NCI-H187 (cell line): ENCODE measurements around the gene ARHGAP9.

Experiments
- DNase-seq, 2 experiments: peaks; one replicate each; lab custom pipeline; 2025; lab: John Stamatoyannopoulos, UW

ARHGAP9 gene

DNA sequence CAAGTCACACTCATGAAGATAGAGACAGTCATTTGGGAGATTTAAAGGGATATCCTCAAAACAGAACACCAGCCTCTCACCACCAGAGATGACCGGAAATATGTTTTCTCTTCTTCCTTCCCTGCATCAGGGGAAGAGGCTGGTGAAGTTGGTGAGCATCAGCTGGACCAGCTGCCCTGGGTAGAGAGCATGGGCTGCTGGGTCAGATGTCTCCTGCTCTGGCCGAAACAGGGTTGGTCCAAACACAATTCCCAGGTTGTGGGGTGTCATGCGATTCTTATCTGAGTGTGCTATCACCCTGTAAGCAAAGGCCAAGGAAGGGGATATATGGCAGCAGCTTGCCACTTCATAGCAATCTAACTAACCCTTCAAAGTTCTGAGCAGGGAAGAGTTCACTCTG, 7.3 kb downstream of the ARHGAP9 start:
- no peak for DNase-seq

DNA sequence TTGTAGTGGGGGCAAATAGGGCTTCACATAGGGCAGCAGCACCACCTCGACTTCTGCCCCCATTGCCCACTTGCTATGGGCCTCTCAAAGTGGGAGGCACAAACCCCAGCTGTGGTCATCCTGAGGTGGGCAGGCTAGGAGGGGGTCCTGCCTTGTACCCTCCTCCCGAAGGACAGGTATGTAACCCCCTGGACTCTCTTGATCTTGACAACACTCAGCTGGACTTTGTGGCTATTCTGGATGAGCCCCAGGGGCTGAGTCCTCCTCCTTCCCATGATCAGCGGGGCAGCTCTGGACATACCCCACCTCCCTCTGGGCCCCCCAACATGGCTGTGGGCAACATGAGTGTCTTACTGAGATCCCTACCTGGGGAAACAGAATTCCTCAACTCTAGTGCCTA, 8.0 kb downstream of the ARHGAP9 start:
- DNase-seq: no peak

DNA sequence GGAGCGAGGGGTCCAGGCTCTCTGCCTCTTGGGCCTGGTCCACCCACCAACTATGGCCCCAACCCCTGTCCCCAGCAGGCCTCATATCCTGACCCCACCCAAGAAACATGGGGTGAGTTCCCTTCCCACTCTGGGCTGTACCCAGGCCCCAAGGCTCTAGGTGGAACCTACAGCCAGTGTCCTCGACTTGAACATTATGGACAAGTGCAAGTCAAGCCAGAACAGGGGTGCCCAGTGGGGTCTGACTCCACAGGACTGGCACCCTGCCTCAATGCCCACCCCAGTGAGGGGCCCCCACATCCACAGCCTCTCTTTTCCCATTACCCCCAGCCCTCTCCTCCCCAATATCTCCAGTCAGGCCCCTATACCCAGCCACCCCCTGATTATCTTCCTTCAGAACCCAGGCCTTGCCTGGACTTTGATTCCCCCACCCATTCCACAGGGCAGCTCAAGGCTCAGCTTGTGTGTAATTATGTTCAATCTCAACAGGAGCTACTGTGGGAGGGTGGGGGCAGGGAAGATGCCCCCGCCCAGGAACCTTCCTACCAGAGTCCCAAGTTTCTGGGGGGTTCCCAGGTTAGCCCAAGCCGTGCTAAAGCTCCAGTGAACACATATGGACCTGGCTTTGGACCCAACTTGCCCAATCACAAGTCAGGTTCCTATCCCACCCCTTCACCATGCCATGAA, 8.6 kb downstream of the ARHGAP9 start:
- no peak for DNase-seq

DNA sequence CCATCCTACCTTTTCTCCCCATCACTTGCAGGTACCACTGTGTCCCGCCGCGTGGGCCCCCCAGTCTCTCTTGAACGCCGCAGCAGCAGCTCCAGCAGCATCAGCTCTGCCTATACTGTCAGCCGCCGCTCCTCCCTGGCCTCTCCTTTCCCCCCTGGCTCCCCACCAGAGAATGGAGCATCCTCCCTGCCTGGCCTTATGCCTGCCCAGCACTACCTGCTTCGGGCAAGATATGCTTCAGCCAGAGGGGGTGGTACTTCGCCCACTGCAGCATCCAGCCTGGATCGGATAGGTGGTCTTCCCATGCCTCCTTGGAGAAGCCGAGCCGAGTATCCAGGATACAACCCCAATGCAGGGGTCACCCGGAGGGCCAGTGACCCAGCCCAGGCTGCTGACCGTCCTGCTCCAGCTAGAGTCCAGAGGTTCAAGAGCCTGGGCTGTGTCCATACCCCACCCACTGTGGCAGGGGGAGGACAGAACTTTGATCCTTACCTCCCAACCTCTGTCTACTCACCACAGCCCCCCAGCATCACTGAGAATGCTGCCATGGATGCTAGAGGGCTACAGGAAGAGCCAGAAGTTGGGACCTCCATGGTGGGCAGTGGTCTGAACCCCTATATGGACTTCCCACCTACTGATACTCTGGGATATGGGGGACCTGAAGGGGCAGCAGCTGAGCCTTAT, 9.2 kb downstream of the ARHGAP9 start:
- DNase-seq: no peak

DNA sequence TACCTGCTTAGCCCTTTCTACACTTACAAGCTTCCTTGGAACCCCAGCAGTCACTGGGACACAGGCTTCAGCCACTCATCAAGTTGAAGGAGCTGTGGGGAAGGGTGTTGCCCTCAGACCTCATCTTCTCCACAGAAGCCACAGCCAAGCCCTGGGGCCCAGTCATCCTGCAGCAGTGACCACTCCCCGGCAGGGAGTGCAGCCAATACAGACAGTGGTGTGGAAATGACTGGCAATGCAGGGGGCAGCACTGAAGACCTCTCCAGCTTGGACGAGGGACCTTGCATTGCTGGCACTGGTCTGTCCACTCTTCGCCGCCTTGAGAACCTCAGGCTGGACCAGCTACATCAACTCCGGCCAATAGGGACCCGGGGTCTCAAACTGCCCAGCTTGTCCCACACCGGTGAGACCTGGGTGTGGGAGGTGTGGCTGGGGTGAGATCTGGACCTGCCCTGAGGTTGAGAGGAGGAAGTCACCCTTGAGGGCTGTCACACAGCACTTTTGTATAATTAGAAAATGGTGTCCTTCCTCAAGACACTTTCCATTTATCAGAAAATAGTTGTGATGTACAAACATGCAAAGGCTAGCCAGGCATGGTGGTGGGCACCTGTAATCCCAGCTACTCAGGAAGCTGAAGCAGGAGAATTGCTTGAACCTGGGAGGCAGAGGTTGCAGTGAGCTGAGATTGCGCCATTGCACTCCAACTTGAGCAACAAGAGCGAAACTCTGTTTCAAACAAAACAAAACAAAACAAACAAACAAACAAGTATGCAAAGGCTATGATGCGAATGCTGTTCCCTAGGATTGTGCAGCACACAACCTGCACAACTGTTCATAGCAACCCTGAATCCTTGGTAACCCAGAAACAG, 10.1 kb downstream of the ARHGAP9 start:
- DNase-seq: no peak

DNA sequence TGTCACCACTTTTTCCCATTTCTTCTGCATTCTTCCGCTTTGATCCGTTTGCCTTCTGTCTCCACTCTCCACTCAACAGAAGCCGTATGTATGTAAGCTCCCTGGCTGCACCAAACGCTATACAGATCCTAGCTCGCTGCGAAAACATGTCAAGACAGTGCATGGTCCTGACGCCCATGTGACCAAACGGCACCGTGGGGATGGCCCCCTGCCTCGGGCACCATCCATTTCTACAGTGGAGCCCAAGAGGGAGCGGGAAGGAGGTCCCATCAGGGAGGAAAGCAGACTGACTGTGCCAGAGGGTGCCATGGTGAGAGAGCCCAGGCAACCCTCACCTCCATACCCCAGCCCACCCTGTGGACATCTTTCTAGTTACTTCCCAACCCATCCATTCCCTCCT, 11.8 kb downstream of the ARHGAP9 start:
- no peak for DNase-seq

DNA sequence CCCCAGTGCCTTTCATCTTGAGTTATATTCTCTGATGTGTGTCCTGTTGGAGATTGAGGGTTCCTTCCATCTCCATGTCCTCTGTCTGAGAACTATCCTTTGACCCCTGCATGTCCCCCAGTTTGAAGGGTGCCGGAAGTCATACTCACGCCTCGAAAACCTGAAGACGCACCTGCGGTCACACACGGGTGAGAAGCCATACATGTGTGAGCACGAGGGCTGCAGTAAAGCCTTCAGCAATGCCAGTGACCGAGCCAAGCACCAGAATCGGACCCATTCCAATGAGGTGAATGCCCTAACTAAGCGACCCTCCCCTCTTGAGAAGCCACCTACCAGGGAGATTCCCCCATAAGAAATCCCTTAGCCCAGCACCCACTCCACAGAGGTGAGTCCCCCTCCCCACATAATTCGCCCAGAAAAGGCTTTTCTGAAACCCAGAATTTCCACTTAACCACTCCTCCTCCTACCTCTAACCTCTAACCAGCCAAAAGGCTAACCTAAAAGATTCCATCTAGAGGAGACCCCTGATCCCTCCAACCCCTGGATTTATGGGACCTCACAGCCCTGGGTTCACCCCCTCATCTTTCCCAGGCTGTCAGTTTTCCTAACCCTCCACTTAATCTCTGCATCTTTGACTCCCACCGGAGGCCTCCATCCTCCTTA, 12.3 kb downstream of the ARHGAP9 start:
- DNase-seq: no peak

DNA sequence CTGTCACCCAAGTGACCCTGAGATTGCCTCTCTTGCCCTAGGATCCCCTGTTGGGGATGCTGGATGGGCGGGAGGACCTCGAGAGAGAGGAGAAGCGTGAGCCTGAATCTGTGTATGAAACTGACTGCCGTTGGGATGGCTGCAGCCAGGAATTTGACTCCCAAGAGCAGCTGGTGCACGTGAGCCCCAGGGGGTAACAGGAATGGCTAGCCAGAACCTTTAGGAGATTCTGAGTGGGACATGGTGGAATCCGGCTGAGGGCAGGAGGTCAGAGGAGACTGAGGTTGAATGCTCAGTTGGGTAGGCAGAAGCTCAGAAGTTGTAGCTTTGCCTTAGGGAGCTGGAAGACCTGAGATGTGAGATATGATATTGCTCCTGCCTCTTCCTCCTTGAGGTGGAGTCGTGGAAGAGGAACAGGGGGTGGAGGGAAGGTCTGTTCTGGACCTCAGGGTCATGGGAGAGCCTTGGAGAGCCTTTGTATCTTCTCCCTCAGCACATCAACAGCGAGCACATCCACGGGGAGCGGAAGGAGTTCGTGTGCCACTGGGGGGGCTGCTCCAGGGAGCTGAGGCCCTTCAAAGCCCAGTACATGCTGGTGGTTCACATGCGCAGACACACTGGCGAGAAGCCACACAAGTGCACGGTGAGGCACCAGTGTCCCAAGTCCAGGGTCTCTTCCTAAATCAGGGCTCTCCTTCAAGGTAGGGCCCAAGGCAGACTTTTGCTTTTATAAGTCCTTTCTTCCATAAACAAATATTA, 13.7 kb downstream of the ARHGAP9 start:
- DNase-seq: no peak

DNA sequence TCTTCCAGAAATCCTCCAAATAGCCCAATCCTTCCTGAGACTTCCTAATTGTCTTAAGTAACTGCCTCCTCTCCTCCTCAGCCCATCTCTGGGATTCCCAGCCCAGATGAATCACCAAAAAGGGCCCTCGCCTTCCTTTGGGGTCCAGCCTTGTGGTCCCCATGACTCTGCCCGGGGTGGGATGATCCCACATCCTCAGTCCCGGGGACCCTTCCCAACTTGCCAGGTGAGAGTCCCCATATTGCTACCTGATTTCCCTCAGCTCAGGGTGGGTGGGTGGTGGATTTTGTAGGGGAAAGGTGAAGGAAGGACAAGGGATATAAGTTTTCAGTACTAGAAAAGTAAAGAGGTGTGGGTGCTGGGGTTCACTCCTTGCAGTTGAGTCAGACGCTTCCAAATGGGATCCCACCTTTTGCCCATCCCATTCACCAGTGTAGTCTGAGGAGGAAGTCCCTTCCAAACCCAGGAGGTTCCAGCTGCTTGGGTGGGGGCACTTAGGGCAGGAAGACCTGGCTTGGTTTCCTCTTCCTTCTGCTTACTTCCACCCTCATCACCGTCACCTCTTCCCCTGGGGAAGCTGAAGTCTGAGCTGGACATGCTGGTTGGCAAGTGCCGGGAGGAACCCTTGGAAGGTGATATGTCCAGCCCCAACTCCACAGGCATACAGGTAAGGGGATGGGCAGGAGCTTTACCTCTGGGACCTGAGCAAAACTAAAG, 14.5 kb downstream of the ARHGAP9 start:
- no peak for DNase-seq

DNA sequence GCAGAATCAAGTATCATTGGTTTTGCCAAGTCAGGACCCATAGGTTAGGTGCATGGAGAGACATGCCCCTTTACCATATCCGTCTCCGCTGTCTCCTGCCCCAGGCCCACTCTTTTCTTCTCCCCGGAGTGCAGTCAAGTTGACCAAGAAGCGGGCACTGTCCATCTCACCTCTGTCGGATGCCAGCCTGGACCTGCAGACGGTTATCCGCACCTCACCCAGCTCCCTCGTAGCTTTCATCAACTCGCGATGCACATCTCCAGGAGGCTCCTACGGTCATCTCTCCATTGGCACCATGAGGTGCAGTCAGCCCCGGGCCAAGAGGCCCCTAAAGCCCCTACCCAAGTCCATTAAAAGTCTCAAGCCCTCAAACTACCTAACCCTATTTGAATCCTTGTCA, 15.1 kb downstream of the ARHGAP9 start:
- no peak for DNase-seq

DNA sequence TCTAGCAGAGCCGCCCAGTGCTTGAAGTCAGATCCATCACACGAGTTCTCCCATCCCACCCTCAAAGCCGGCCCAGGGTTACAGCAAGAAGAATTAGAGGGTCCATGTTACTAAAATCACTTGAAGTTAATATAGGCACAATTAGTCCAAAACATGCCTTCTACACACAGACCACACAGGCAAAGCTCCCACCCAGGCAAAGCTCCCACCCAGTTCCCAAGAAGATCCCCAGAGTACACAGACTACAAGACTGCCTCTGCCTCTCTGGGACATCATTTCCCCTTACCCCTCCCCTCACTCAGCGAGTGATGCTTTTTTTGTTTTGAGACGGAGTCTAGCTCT, 16.8 kb downstream of the ARHGAP9 start:
- no peak for DNase-seq

DNA sequence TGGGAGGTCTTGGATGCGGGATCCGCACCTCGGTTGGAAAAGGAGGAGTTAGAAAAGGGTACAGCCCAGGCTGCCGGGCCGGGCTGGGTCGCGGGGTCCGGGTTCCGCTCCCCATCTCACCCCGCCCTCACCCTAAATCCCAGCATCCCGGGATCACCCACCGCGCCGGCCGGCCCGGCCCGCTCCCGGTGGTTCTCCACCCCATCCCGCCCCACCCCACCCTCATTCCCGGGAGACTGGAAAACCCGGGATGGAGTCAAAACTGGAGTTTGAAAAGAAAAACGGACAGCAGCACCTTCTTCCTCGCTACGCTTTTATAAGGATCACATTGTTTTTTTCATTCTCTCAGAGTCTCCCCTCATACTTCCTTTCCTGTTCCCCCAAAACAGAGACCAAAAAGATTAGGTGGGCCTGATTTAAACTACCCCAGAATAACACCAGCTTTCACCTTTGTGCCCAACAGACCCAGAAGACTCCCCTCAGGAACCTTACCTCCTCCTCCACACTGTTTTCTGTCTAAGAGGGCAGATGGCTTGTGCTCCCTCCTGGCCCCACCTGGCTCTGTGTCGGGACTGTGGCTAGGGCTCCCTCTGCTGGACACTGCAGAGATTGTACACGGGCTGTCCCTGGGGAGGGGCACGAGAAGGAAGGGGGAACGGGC, 17.3 kb downstream of the ARHGAP9 start:
- peak; percentile 84 to 93 for DNase-seq

DNA sequence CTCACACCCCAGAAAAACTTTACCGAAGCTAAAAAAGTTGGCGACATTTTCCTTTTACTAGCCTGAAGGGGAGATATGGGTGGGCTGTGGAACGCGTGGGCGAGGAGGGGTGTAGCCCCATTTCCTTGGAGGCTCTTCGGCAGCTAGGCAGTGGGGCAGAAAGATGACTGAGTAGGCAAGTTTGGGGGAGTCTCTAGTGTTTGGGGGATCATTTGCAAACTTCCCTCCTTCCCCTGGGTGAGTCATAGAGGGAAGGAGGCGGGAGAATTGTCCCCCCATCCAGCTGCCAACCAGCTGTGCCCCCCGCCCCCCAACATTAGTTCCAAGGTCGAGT, 17.8 kb downstream of the ARHGAP9 start:
- DNase-seq: no peak

DNA sequence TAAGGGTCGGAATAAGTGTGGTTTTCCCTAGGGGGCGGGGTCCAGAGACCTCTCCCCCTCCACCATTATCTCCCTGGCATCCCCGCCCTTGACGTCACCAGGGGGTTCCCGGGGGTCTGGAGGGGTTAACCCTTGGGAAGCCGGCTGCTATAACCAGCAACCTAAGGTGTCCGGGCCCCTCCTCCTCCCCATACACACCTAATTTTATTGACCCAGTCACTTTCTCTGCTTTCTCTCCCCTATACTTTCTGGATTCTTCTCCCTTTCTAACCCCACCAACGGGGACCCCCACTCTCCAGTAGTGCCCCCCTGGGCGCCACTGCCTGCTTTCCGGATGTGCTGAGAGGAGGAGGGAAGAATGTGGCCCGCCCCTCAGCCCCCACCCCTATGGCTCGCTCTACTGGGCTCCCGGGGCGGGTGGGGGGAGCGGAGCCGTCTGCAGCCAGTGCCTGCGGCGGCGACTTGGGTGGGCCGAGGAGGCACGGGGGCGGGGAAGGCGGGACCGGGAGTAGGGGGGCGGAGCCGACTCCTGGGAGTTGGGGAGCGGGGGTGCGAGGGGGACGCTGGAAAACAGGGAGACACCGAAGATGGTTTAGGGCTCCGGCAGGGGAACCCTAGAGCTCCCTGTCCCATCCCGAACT, 18.3 kb downstream of the ARHGAP9 start:
- DNase-seq: no peak

DNA sequence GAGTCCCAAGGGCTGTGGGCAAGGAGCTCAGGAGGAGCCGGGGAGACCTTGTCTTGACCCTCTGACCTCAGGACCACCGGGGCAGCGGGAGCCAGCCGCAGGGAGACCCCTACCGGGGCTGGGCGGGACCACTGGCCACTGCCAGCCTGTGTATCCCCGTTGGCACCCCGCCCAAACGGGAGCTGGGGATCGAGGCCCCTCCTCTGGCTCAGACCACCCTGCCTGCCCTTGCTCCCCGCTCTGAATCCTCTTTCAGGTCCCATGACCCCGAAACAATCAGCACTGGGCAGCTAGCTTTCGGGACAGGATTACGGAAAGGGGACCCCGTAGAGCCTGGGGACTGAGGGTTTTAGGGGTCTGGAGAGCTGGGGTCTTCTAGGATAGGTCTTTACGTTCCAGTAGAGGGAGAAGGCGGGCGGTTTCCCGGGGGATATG, 18.8 kb downstream of the ARHGAP9 start:
- no peak for DNase-seq

DNA sequence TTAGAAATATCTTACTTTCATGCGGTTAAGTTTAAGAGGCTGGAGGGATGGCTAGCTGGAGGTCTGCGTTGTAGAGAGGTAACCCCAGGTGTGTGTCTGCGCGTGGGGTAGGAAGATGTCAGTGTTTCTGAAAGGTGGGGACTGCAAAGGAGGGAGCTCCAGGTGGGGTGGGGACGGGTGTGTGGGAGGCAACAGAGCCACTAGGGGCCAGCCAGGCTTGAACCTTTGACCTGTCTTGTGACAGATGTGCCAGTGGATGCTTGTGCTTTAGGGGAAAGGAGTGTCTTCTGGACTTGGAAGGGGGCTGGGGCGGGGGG, 19.2 kb downstream of the ARHGAP9 start:
- no peak for DNase-seq

DNA sequence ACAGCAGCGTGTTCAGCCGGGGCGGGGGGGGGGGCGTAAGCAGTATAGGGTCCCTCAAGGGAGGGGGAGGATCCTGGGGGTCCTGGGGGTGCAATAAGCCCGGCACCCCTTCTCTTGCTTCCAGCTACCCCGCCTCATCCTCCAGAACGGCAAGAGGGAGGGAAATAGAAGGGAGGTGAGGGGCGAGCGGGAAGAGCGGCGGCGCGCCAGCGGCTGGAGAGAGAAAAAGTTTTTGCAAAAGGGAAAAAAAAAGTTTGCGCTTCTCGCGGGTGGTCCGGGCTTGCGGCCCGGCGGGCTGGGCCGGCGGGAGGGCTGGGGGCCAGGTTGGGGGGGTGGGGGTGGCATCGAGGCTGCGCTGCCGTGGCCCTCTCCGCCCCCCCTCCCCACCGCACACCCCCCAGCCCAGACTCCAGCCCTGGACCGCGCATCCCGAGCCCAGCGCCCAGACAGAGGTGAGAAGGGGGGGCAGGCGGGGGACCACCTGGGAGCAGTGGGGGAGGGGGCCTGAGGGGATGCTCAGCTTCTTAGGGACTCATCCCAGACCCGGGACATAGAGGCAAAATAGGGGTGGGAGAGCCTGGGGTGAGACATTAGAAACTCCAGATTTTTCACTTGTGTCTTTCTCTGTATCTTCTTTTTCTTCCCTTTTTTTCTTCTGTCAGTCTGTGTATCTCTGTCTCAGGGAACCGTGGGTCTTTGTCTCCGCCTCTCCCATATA, 19.8 kb downstream of the ARHGAP9 start, which contains the start of gene GLI1:
Gene GLI1, plus strand, starts transcription at position 36 of the 718 bp plus-strand sequence. CDS start 3,907 bp downstream, outside the sequence.
- no peak for DNase-seq

DNA sequence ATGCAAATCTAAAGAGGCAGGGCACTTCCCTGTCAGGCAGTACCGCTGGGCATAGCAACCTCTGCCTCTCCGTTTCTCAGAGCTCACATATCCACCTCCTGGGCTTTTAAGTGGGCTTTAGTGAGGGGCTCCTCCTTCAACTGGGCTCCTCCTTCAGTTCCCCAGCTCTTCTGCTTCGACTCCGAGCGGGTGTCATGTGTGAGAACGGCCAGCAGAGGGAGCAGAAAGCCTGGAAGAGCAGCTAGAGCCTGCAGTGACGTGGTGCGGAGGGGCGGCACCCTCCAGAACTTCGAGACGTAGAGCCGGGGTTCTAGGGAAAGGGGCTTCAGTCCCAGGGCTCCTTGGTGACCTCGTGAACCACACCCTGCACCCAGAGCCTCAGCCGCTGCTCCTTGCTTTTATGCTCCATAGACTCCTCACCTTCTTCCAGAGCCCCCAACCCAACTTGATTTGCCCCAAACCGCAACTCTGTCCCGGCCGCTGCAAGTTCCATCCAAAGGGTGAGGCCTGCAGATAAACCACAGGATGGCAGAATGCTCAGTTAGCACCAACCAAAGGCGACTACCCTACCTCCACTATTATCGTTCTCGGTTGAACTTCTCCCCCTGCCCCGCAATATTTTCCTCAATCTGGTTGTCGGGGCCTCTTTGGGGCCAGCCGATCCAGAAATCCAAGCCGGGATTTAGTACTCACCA, 20.5 kb downstream of the ARHGAP9 start:
- DNase-seq: peak; percentile 79 to 88

DNA sequence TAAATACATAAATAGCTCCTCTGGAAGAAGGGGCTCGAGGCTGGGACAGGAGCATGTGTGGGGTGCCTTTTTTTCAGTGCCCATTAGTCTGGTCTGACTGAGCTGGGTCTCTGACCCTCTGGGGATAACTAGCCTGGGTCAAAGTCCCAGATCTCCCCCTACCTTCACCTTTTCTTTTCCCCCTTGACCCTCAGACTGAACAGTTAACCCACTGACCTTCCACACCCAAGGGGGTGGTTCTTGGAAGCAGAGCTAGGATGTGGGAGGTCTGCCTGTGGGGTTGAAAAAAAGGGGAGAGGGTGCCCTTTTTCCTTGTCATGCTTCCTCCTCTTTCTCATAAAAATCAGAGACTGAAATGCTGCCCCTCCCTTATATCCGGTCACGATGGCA, 21.0 kb downstream of the ARHGAP9 start:
- no peak for DNase-seq
